Suppressor macrophage treated with lipopolysaccharide for 1 hour (primary cell): ENCODE results near the gene CASP9.

ENCODE experiments used
- DNase-seq, 3 donors: peaks; one replicate each; pipeline ENCODE4 v3.0.0-alpha.2; 2020 to 2022

Gene CASP9

GRCh38 chr1:15524021-15524282 lies at the start of gene CASP9:
Gene CASP9, minus strand, starts transcription at chr1:15524215. Its CDS starts 15 bp downstream, at chr1:15524200.
- no peak for DNase-seq

DNA sequence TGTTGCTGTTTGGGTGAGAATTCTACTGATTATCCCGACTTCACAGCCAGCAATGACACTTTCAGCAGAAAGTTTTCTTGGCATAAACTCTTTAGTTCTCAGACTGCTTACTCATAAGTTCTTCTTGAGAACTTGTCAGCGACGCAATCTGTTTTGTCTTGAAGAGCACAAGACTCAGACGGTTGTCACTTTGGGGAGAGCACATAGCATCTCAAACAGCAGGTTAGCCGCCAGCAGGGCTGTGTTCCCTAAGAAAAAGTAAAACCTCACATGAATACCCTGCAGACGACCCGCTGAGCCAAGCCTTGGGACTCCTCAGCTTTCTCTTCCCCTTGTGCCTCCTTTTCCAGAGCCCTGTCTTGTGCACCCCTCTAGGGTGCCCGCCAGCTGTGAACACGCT lies 49.5 kb upstream of the CASP9 start:
- DNase-seq: no peak

- no peak for DNase-seq
Observed at GRCh38 chr1:15571266-15571665, 47.3 kb upstream of the CASP9 start.

DNA sequence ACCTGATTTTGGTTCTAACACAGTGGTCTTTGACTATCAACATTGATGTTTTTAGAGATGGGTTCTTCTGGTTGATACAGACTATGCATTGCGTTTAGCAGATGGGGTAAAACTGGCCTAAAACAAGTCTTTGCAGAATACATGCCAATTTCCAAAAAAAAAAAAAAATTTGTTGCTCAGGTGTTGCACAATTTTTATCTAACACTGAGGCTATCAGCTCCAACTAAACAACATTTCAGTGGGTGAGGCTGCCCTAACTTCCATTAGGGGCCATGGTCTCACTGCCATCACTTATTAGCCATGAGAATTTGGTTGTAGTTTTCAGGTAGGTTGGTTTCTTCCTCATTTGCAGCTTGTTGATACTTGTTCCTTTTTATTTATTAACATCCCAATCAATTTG lies 46.8 kb upstream of the CASP9 start:
- no peak for DNase-seq

- no peak for DNase-seq
Observed at GRCh38 chr1:15568387-15569073, 44.5 kb upstream of the CASP9 start.

DNA sequence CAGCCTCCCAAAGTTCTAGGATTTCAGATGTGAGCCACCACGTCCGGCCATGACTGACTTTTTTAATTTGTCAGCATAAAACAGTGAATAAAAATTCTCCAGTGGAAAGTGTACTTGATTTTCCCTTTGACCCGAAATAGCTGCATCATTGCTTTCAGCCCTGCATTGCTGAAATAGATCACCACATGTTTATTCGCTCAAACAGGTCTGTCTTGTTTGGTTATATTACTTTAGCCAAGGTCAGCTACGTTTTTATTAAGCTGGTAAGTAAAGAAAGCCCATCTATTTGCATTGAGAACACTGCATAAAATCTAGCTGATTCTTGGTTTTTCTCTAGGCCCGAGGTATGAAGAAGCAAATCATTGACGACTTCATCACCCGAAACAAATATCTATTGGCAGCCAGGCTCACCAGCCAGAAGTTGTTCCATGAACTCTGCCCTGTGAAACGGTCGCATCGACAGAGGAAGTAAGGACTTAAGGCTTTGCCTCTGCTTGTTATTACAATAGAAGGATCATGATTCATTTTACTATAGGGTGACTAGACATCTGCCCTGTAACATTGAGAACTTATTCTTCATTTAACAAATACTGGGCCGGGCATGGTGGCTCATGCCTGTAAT lies 35.3 kb upstream of the CASP9 start:
- no peak for DNase-seq

- DNase-seq: no peak
Observed at GRCh38 chr1:15558516-15558915, 34.5 kb upstream of the CASP9 start.

- DNase-seq: no peak
Observed at GRCh38 chr1:15557594-15557993, 33.6 kb upstream of the CASP9 start.

GRCh38 chr1:15557008-15557407 lies 33.0 kb upstream of the CASP9 start:
- no peak for DNase-seq

GRCh38 chr1:15550573-15550972 lies 26.6 kb upstream of the CASP9 start:
- DNase-seq: no peak

GRCh38 chr1:15546641-15547040 lies 22.6 kb upstream of the CASP9 start:
- no peak for DNase-seq

- DNase-seq: no peak
Observed at GRCh38 chr1:15543589-15544568, 19.9 kb upstream of the CASP9 start.

DNA sequence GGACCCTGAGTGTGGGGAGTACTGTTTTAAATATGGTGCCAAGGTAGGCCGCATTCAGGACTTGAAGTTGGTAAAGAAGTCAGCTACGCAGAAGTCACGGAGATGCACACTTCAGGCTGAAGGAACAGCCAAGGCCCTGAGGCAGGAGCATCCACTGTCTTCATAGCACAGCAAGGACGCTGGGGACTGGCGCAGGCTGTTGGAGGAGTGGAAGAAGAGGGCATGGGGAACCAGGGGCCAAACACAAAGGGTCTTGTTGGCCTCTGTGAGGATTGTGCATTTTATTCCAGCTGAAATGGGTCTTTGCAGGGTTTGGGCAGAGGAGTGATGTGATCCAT lies 19.2 kb upstream of the CASP9 start:
- DNase-seq: no peak

GRCh38 chr1:15542388-15543250 lies 18.6 kb upstream of the CASP9 start:
- DNase-seq: no peak

- DNase-seq: no peak
Observed at GRCh38 chr1:15541231-15541792, 17.3 kb upstream of the CASP9 start.

DNA sequence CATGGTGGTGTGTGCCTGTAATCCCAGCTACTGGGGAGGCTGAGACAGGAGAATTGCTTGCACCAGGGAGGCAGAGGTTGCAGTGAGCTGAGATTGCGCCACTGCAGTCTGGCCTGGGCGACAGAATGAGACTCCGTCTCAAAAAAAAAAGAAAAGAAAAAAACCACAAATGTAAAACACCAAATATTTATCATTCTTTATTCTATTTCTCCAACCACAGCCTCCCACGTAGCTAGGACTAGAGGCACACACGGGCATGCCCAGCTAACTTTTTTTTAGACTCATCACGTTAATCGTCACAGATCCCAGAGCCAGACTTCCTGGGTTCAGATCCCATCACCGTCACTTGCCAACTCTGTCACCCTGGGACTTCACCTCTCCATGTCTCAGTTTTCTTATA lies 16.2 kb upstream of the CASP9 start:
- no peak for DNase-seq

DNA sequence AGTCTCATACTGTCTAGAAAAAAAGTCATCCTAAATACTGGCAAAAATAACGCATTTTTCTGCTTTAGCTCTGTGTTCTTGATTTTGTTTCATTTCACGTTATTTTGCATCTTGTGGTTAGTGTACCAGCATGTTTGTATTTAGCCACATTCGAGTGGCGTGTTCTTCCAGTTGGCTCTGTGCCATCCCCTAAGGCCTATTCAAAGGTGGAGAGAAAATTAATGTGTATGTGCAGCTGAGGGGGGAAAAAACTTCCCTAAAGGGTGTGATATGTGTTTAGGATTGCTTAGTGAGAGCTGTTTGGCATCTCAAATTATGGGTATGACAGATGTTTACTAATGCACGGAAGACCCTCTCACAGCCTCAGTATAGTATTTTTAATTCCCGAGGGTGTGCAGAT lies 14.8 kb upstream of the CASP9 start:
- DNase-seq: no peak

- DNase-seq: peak in 2 of 3 donors; percentile 39 to 48
Observed at GRCh38 chr1:15531682-15532081, 7.7 kb upstream of the CASP9 start.

DNA sequence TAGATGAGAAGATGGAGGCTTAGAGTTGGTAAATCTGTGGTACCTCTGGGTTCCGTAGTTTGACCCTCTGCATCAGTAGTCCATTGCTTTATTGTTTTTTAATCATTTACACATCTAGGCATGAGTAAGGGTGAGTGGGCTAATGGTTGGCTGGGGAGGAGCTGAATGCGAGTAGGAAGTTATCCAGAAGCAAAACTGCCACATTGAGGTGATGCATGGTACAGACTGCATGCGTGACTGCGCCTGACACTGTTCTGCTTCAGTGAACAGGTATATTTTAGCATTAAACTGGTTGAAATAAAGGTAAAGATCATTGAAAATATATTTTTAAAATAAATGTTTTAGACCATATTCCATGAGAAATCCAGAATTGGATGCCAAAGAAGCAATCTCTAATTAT lies 7.0 kb upstream of the CASP9 start:
- no peak for DNase-seq

DNA sequence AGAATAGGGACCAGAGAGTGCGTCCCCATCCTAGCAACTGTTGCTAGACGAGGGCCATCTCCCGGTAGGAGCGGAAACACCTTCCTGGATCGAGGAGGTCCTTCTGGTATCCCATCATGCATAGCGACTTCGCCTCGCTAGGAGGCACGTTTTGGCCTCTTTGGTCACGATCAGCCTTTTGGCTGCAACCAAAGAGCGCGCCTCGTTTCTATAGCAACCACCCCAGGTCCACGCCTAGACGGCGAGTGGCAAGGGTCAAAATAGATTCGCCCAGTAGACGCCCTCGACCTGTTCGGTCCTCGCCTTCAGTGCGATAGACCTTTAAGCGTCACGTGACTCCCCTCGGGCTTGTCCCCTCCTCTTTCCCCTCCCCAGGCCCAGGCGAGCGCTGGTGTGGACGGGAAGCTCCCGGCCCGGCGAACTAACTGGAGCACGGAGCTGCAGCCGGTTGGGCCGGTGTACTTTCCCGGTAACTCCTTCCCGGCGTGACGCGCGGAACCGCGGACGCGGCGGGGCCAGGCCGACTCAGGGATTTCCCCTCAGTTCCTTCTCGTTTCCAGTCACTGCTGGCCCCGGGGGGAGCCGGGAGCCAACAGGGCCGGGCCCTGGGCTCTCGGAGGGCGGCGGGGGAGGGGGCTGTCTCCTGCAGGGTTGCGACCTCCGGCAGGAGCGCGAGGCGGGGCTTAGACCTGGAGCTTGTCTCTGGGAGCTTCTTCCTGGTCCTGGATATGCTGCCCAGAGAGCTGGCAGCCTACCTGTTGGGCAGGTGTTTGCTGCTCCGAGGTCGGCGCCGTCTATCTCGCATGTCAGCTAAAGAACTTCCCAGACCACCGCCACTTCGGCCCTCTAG lies 2.7 kb upstream of the CASP9 start, which contains the start of gene DNAJC16:
DNAJC16 (plus strand) TSS at position 359 of the 850 bp plus-strand sequence. CDS start 2,258 bp downstream, outside the sequence.
- peak; percentile 99 to 100 (median 100) for DNase-seq

DNA sequence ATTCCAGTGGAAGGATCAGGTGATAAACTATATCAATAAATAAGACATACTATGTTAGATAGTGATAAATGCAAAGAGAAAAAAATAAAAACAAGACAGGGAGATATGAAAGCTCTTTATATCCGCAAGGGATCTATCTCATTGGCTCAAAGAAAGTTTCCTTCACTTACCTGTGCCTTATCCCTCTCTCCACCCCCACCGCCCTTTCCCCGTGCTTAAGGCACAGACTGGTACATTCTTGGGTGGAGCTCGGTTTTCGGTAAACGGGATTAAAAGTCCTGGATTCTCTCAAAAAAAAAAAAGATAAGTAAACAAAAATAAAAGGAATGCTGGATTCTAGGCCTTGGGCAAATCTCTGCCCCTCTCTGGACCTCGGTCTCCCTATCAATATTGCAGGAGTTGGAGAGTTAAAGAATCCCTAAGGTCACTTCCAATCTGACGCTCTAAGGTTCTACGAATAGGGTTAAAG lies 2.0 kb upstream of the CASP9 start:
- DNase-seq: no peak
